Measurements from ENCODE around the gene TRIM46. TPM values are rescaled to one million over a fixed set of nuclear protein-coding genes. Genes with fewer than 3 reads are reported as not detected.
"Not testable (repeated sequence)": the region's sequence is repeated elsewhere in the genome, so short reads cannot be mapped to it uniquely, and the experiment has no call there.

The TRIM46 gene
- total RNA-seq, 1 donor from 2014 or later = 0.08 TPM

DNA sequence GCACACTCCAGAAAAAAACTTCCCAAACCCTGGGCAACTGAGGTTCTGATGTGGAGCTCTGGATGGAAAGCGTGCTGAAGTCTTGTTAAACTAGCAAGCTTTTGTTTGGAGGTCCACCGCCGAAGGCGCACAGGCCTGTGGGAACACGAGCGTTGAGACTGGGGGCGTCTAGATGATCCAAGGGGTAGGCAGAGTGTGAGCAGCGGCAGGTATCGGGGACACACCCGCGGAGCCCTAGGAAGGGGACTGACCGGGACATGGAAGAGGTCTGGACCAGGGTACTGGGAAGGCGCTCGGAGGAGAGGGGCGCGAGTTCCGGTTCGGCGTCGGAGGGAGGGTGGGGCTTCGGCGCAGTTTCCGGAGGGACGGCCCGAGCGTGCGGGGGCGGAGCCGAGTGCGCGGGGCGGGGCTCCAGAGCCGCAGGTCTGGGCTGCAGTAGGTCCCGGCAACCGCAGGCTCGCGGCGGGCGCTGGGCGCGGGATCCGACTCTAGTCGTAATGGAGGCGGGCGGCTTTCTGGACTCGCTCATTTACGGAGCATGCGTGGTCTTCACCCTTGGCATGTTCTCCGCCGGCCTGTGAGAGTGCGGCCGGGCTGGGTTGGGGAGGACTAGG, 38.1 kb upstream of the TRIM46 start, which contains the start of gene SLC50A1:
Gene SLC50A1, plus strand, starts transcription at position 438 of the 614 bp plus-strand sequence. Its CDS starts 60 bp downstream, at position 498.
- intact Hi-C loops (cut with DNase I) = no loop called here
- ATAC-seq (ENCODE audit: poor library complexity) = peak; percentile 94
- peak; percentile 97 for DNase-seq

DNA sequence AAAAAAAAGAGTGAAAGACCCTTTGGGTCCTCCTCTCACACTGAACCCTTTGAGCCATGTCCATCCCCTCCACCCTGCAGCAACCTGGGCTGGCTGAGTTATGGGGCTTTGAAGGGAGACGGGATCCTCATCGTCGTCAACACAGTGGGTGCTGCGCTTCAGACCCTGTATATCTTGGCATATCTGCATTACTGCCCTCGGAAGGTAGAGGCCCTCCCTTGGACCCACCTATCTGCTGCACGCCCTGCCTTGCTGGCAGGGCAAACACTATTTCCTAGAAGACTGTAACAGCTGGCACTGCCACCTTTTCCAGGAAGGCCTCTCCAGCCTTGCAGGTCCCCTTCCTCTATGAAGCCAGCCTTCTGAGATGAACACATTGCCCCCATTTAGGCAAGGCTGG, 36.9 kb upstream of the TRIM46 start:
- ATAC-seq (ENCODE audit: poor library complexity) (no peak), DNase-seq (no peak)
- intact Hi-C loops (cut with DNase I) = no loop called here

DNA sequence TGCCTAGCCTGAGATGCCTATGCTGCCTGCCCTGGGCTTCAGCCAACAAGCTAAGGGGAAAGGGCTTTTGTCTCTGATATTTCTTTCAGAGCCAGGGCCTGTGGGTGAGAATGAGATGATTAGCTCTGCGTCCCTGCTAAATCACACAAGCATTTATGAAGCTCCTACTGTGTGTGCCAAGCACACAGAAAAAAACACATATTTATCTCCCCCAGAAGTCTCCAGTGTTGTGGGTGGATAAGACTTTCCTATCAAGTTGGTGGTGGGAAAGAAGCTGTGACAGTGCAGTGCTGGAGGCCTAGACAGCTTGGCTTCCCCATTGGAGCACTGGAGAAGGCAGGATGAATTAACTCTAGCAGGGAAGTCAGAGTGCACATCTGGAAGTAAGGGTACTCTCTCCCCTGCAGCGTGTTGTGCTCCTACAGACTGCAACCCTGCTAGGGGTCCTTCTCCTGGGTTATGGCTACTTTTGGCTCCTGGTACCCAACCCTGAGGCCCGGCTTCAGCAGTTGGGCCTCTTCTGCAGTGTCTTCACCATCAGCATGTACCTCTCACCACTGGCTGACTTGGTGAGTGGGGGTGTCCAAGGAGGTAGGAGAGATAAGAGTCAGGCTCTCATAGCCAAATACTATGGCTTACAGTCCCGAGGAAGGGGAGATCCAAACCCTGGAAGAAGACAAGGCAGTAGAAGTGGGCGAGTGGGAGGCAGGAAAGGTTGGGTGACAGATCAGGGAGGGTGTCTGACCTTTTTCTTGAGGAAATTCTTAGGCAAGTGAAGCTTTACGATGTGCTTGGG, 36.3 kb upstream of the TRIM46 start:
- ATAC-seq (ENCODE audit: poor library complexity) (no peak), DNase-seq (no peak)
- intact Hi-C loops (cut with DNase I) = no loop called here

DNA sequence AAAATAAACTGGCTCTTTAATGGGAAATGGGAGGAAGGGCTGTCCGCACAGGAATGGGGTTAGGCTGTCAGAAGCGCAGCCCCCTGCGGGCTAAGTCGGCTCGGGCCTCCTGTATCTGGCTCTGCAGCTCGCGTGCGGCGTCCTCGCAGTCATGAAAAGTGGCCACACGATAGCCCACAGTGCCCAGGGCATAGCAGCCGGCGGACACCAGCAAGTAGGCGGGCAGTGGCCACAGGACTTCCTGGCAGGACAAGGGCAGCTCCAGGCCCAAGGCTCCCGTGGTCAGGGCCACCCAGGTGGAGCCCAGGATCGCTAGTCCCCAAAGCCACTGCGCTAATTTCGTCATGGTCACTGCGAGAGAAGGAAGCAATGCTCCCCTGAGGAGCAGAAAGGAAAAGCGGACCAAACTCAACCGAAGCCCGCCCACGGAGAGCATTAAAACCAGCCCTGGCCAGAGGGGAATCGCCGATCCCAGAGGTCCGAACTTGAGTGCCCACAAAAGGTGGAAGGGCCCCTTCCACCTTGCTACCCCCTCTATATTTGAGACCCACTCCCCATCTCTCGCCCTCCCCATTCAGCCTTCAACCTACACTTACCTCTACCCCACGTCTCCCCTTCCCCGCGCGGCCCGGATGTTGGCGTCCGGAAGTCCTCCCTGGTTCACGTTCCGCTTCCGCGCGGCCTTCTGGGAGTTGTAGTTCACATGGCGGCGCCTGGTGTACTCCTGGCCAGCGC, 33.6 kb upstream of the TRIM46 start, which contains the start of gene DPM3:
Gene DPM3, minus strand, starts transcription at position 637 of the 735 bp plus-strand sequence. Its CDS starts 291 bp downstream, at position 346.
- intact Hi-C loops (cut with DNase I) = no loop called here
- DNase-seq = peak; percentile 95

DNA sequence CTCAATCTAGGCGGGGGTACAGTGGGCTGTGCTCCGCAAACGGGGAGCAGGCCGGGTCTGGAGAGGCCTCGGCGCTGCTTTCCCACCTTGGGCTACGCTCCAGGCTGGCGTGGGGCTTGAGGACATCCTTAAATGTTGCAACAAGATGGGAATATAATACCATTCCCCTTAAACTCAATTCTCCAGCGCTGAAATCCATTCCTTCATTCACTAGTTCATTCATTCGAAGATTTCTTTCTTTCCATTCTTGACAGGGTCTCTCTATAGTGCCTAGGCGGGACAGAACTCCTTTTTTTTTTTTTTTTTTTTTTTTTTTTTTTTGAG, 33.1 kb upstream of the TRIM46 start:
- DNase-seq (no peak), ATAC-seq (ENCODE audit: poor library complexity) (no peak)
- intact Hi-C loops (cut with DNase I) = no loop called here

More for the DNA sequence above, 33.6 kb upstream of the TRIM46 start, which contains the start of gene DPM3:
- peak; percentile 77 for ATAC-seq (ENCODE audit: poor library complexity)

DNA sequence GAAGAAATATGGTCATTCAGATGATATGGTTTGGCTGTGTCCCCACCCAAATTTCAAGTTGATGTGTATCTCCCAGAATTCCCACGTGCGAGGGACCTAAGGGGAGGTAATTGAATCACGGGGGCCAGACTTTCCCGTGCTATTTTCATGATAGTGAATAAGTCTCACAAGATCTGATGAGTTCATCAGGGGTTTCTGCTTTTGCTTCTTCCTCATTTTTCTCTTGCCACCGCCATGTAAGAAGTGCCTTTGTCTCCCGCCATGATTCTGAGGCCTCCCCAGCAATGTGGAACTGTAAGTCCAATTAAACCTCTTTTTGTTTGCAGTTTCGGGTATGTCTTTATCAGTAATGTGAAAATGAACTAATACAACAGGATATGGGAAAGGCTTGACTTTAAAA, 31.9 kb upstream of the TRIM46 start:
- intact Hi-C loops (cut with DNase I) = no loop called here
- DNase-seq (no peak), ATAC-seq (ENCODE audit: poor library complexity) (no peak)

DNA sequence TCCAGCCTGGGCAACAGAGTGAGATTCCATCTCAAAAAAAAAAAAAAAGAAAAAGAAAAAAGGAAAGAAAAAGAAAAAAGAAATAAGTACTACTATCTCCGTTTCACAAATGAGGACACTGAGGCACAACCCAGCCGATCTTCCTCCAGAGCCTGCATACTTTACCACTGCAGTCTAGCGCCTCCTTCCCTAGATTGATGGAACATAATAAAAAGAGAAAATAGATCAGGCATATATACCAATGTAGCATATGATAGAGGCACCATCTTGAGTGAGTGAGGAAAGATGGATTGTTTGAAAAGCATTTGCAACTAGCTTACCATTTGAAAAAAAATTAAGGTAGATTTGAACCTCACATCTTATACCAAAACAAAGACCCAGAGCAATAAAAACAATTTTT, 28.2 kb upstream of the TRIM46 start:
- DNase-seq (no peak), ATAC-seq (ENCODE audit: poor library complexity) (no peak)
- intact Hi-C loops (cut with DNase I) = no loop called here

DNA sequence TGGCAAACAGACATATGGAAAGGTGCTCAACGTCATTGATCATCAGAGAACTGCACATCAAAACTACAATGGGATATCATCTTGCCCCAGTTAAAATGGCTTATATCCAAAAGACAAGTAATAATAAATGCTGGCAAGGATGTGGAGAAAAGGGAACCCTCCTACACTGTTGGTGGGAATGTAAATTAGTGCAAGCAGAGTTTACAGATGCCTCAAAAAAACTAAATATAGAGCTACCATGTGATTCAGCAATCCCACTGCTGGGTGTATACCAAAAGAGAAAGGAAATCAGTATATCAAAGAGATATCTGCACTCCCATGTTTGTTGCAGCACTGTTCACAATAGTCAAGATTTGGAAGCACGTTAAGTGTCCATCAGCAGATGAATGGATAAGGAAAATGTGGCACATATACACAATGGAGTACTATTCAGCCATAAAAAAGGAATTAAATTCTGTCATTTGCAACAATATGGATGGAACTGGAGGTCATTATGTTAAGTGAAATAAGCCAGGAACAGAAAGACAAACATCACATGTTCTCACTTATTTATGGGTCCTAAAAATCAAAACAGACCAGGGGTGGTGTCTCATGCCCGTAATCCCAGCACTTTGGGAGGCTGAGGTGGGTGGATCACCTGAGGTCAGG, 17.5 kb upstream of the TRIM46 start:
- ATAC-seq (ENCODE audit: poor library complexity) = not testable (repeated sequence)

DNA sequence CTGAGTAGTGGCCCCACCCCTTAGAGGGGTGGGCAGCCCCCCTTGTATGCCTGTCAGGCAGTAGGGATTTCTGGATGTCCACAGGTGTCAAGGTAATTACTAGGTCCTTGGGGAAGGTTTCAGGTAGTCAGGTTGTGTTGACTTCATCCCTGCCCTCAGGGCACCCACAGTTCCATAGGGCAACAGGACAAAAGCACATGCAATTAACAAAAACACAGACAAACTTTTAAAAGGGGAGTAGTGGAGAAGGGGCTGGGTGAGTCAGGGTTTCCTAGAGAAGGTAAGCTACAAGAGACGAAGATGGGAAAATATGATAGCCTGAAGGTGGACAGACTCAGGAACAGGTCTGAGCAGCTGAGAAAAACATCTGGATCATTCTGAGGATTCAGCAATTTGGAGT, 14.7 kb upstream of the TRIM46 start:
- ATAC-seq (ENCODE audit: poor library complexity) (no peak), DNase-seq (no peak)
- intact Hi-C loops (cut with DNase I) = no loop called here

More for the DNA sequence above, 17.5 kb upstream of the TRIM46 start:
- DNase-seq; intact Hi-C loops (cut with DNase I): not testable (repeated sequence)

- intact Hi-C loops (cut with DNase I) = no loop called here
- no peak for ATAC-seq (ENCODE audit: poor library complexity)
- DNase-seq = no peak
Measured at GRCh38 chr1:155160128-155160527, 13.5 kb upstream of the TRIM46 start.

GRCh38 chr1:155162631-155163030, 11.0 kb upstream of the TRIM46 start:
- intact Hi-C loops (cut with DNase I); ATAC-seq (ENCODE audit: poor library complexity): not testable (repeated sequence)

GRCh38 chr1:155163785-155164184, 9.9 kb upstream of the TRIM46 start:
- DNase-seq; intact Hi-C loops (cut with DNase I); ATAC-seq (ENCODE audit: poor library complexity): not testable (repeated sequence)

More at GRCh38 chr1:155162631-155163030, 11.0 kb upstream of the TRIM46 start:
- not testable (repeated sequence) for DNase-seq

DNA sequence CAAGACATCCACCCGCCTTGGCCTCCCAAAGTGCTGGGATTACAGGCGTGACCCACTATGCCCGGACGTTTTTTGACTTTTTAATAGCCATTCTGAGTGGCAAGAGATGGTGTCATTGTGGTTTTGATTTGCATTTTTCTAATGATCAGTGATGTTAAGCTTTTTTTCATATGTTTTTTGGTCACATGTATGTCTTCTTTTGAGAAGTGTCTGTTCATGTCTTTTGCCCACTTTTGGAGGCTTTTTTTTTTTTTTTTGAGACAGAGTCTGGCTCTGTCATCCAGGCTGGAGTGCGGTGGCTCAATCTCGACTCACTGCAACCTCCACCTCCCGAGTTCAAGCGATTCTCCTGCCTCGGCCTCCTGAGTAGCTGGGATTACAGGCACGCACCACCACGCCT, 9.0 kb upstream of the TRIM46 start:
- ATAC-seq (ENCODE audit: poor library complexity); DNase-seq: not testable (repeated sequence)
- intact Hi-C loops (cut with DNase I) = loop anchor here (5.0 kb wide), 1 partner anchor 37 kb away; the partner anchor contains the start of gene EFNA1

DNA sequence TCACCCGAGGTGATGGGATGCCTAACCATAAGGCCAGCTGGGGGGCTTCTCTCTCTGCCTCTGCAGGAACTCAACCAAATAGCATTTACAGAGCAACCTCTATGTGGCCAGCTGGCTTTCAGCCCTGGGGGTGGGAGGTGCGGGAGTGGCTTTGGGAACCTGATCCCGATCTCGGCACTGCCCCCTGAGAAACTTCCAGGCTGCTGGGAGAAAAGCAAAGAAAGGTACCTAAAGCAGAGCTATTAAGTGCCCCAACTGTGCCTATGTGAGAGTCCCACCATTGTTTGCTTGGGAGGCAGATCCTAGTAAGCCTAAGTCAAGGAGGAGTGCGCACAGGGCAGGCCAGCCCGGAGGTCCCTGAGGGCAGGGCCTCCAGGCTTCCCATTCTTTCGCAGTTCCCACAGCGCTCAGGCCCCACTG, 7.6 kb upstream of the TRIM46 start:
- intact Hi-C loops (cut with DNase I) = loop anchor here (2.0 to 5.0 kb wide), 2 partner anchors 39 to 75 kb away; partner anchors contain the start of gene EFNA1
- DNase-seq (no peak), ATAC-seq (ENCODE audit: poor library complexity) (no peak)

DNA sequence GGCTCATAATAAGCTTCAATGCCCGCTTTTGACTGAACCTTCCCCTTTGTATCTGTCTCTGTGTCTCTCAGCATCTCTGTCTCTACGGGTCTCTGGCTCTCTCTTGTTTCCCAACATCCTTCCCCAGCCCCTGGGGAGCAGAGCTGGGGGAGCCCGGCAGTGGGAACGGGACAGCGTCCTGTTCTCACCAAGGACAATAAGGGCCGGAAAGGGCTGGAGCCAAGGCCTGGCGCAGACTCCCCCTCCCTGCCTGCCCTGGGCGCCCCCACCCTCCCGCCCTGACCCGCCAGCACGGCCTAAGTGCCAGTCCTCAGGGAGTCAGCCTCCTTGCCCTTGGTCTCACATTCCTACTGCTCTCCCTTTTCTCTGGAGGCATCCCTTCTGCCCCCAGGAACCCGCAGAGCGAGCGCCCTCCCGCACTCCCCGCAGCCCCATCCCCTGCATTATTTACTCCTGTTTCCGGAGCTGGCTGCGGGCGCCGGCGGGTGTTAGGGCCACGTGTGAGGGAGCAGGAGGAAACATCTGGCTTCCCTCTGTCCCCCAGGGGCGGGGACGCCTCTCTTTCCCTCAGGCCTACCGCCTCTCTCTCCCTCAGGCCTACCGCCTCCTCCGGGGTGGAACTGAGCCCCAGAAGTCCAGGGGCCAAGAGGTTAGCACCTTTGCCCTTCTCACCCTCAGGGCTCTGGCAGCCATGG, 7.0 kb upstream of the TRIM46 start:
- peak; percentile 68 for ATAC-seq (ENCODE audit: poor library complexity)
- intact Hi-C loops (cut with DNase I) = loop anchor here (2.0 to 5.0 kb wide), 2 partner anchors 39 to 76 kb away; partner anchors contain the start of gene EFNA1

DNA sequence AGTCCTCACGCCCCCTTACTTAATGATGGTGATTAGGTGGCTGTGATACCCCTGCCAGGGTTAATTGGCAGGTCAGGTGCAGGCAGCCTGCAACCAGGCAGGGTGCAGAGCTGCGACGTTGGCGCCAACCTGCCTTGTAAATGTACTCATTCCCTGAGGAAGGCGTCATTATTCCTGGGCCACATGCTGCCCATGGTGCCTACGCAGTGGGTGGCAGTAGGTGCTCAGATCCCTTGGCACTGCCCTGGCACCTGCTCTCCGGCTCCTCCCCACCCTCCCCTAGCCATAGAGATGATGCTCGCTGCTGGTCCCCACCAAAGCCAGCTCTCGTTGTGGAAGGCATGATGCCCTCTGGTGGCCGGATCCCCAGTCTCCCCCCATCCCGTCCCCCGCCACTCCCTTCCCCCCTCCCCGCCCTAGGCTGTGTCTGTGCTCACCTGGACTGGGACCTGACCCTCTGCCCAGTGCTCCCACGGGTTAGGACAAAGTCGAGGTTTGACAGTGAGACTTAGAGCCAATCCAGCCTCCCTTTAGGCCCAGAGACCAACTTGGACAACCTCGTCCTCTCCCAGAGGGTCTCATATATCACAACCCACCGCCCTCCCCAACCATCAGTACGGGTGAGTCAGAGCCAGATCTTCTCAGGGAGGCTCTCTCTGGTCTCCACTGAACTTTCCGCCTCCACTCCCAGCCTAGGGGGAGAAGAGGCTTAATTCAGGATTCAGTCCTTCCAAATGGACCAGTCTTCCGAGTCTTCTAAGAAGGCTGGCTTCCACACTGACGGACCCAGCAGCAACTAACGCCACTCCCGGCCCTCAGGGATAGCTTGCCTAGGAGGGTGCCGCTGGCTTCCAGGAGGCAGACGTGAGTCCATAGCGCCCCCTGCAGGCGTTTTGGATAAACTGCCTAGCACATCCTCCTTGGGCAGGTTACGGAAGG, 6.2 kb upstream of the TRIM46 start:
- ATAC-seq (ENCODE audit: poor library complexity) (peak; percentile 90), DNase-seq (peak; percentile 92)
- intact Hi-C loops (cut with DNase I) = loop anchor here (2.0 to 5.0 kb wide), 2 partner anchors 40 to 77 kb away; partner anchors contain the start of gene EFNA1

More for the DNA sequence above, 7.0 kb upstream of the TRIM46 start:
- peak; percentile 82 for DNase-seq

- not testable (repeated sequence) for DNase-seq
- intact Hi-C loops (cut with DNase I) = loop anchor here (5.0 kb wide), 1 partner anchor 41 kb away; the partner anchor contains the start of gene EFNA1
Measured at GRCh38 chr1:155168105-155168445, 5.6 kb upstream of the TRIM46 start.

More at GRCh38 chr1:155168105-155168445, 5.6 kb upstream of the TRIM46 start:
- ATAC-seq (ENCODE audit: poor library complexity) = not testable (repeated sequence)
